Measurements from ENCODE around the gene PRDM12.

Gene PRDM12

GRCh38 chr9:130732136-130732535, 67.7 kb downstream of the PRDM12 start:
- no peak for FAIRE-seq
